GM12874 (cell line): Measurements from ENCODE around the gene PPP2R3A.

Source experiments
- CTCF ChIP-seq: IDR thresholded peaks from 2 replicates; pipeline ENCODE4 v1.5.1; 2011; ENCODE audit warnings: low read depth, mild to moderate bottlenecking, control low read depth, low read length, moderate library complexity; ENCODE audit not compliant: insufficient read depth

The PPP2R3A gene

GRCh38 chr3:135965506-135966270 lies at the start of gene PPP2R3A:
PPP2R3A (plus strand) TSS chr3:135965728; CDS start chr3:136001499, 35,771 bp downstream.
- TF ChIP-seq CTCF = no peak

- no peak for TF ChIP-seq CTCF
Observed at GRCh38 chr3:135916310-135916709, 49.2 kb upstream of the PPP2R3A start.

- TF ChIP-seq CTCF = no peak
Observed at GRCh38 chr3:135917076-135917475, 48.5 kb upstream of the PPP2R3A start.

- no peak for TF ChIP-seq CTCF
Observed at GRCh38 chr3:135917927-135918597, 47.5 kb upstream of the PPP2R3A start.

- TF ChIP-seq CTCF = 0 out of 2 replicates have a peak, but pooled peaks have one; percentile 1
Observed at GRCh38 chr3:135918600-135918999, 46.9 kb upstream of the PPP2R3A start.

- no peak for TF ChIP-seq CTCF
Observed at GRCh38 chr3:135920275-135920674, 45.3 kb upstream of the PPP2R3A start.

- TF ChIP-seq CTCF = no peak
Observed at GRCh38 chr3:135922903-135923250, 42.7 kb upstream of the PPP2R3A start.
